22Rv1 (cell line): ENCODE measurements around the gene LRRK1.

Experiments used
- H3K27ac ChIP-seq: fragments of 450-650 bp; 2 replicates; pipeline ENCODE4 v1.5.1; 2017
- CTCF ChIP-seq: fragments of 450-650 bp; IDR thresholded peaks from 2 replicates; pipeline ENCODE4 v1.5.1; 2017; ENCODE audit warnings: mild to moderate bottlenecking
- ZFX ChIP-seq: fragments of 450-650 bp; IDR thresholded peaks from 2 replicates; pipeline ENCODE4 v1.6.1; 2017; ENCODE audit warnings: antibody characterized with exemption, borderline replicate concordance

Gene LRRK1

GRCh38 chr15:100918034-100918689 is 995 bp upstream of the LRRK1 start:
- H3K27ac ChIP-seq = no peak overlapping the region

GRCh38 chr15:100919481-100920405 is 586 bp downstream of the LRRK1 start:
- no peak overlapping the region for H3K27ac ChIP-seq
- TF ChIP-seq ZFX (no peak), CTCF (peak; percentile 4; the same call in 1 of the 2 replicates)

More at GRCh38 chr15:100918034-100918689, 995 bp upstream of the LRRK1 start:
- peak; percentile 96 for TF ChIP-seq CTCF
- TF ChIP-seq ZFX = no peak

GRCh38 chr15:100920516-100921135 is 1.5 kb downstream of the LRRK1 start:
- no peak overlapping the region for H3K27ac ChIP-seq
- no peak for TF ChIP-seq ZFX
- TF ChIP-seq CTCF = no peak

GRCh38 chr15:100922192-100923040 is 3.3 kb downstream of the LRRK1 start:
- TF ChIP-seq ZFX = no peak
- no peak for TF ChIP-seq CTCF
- no peak overlapping the region for H3K27ac ChIP-seq

- TF ChIP-seq ZFX = no peak
- no peak for TF ChIP-seq CTCF
- no peak overlapping the region for H3K27ac ChIP-seq
These were observed 3.9 kb downstream of the LRRK1 start for GRCh38 chr15:100923076-100923475.

GRCh38 chr15:100923902-100924301 is 4.7 kb downstream of the LRRK1 start:
- no peak overlapping the region for H3K27ac ChIP-seq
- TF ChIP-seq ZFX (no peak), CTCF (no peak)
